ENCODE data around the gene CNIH4. TPM values are rescaled to one million over a fixed set of nuclear protein-coding genes. Genes with fewer than 3 reads are reported as not detected.

Gene CNIH4
- polyA plus RNA-seq, 2 of the 4 experiments (the other 2 are of a cell fraction), result 102 to 104 TPM

GRCh38 chr1:224312025-224312424 is 44.7 kb upstream of the CNIH4 start:
- WGBS (ENCODE audit: missing lambda C conversion rate), result 87% methylated on average over 2 of the region's 2 CpGs
- no peak overlapping the region for H3K27ac ChIP-seq
- TF ChIP-seq RARB (CRISPR knock-in tag; IDR thresholded peaks at IDR 0.05) (no peak), HOXB13 (CRISPR knock-in tag; IDR thresholded peaks at IDR 0.05; ENCODE audit: low read depth) (no peak), ZFP36 (IDR thresholded peaks at IDR 0.05; ENCODE audit: borderline replicate concordance, partially characterized antibody) (no peak), RCOR1 (IDR thresholded peaks at IDR 0.05; ENCODE audit: low read depth, low read length) (no peak), EP300 (IDR thresholded peaks at IDR 0.05) (no peak), NFE2L2 (conservative IDR thresholded peaks at IDR 0.05; ENCODE audit: low read length) (no peak), JUNB (IDR thresholded peaks at IDR 0.05) (no peak), RAD21 (conservative IDR thresholded peaks at IDR 0.05 in 1 of 2, IDR thresholded peaks at IDR 0.05 in 1 of 2) (no peak), HOXA7 (CRISPR knock-in tag; IDR thresholded peaks at IDR 0.05) (no peak), HOXB5 (CRISPR knock-in tag; IDR thresholded peaks at IDR 0.05) (no peak)
- H3K4me1 ChIP-seq, result no peaks in the 10 kb centered on the region
- ChIA-PET POLR2A (no interaction called here), CTCF (interaction anchor here (0.8 kb wide), 1 partner anchor 22 kb away, joined by 3 read pairs; no protein-coding TSS in a partner anchor)
- no peak overlapping the region for H3K4me3 ChIP-seq
- no peak for FAIRE-seq
- H3K9me3 ChIP-seq, result no peaks in the 10 kb centered on the region
- ATAC-seq, result no peak
- no peak for DNase-seq (ENCODE audit: low read depth in 1 of 2, low spot score in 1 of 2)
- no peak overlapping the region for H3K4me2 ChIP-seq

- CTCF ChIA-PET, result interaction anchor here (0.6 to 3.7 kb wide), 6 partner anchors 12 to 323 kb away, joined by 3 to 13 read pairs (median 4); no protein-coding TSS in a partner anchor
These were observed 39.2 kb upstream of the CNIH4 start for GRCh38 chr1:224317383-224318045.

GRCh38 chr1:224321706-224322105 is 35.0 kb upstream of the CNIH4 start:
- H3K9me3 ChIP-seq, result no peaks in the 10 kb centered on the region
- TF ChIP-seq TP53 (CRISPR knock-in tag; IDR thresholded peaks at IDR 0.05), result no peak
- no peak for TF ChIP-seq HEYL (CRISPR knock-in tag; IDR thresholded peaks at IDR 0.05)
- no peak for TF ChIP-seq HDAC2 (IDR thresholded peaks at IDR 0.05)
- TF ChIP-seq HOXB5 (CRISPR knock-in tag; IDR thresholded peaks at IDR 0.05), result no peak
- no peak for TF ChIP-seq ESRRA (IDR thresholded peaks at IDR 0.05; ENCODE audit: borderline replicate concordance, low read length)
- TF ChIP-seq RCOR1 (IDR thresholded peaks at IDR 0.05; ENCODE audit: low read depth, low read length), result no peak
- no peak for TF ChIP-seq TFCP2L1 (CRISPR knock-in tag; IDR thresholded peaks at IDR 0.05)
- no peak for TF ChIP-seq MAZ (IDR thresholded peaks at IDR 0.05; ENCODE audit: borderline replicate concordance, low read depth, low read length)
- TF ChIP-seq POLR2AphosphoS2 (conservative IDR thresholded peaks at IDR 0.05; ENCODE audit: low read length), result no peak
- no peak for TF ChIP-seq FOSB (CRISPR knock-in tag; IDR thresholded peaks at IDR 0.05)
- TF ChIP-seq MAFK (IDR thresholded peaks at IDR 0.05; ENCODE audit: partially characterized antibody), result no peak
- 89% methylated on average over 2 of the region's 2 CpGs for WGBS (ENCODE audit: missing lambda C conversion rate)
- H3K4me2 ChIP-seq, result no peak overlapping the region
- H3K4me3 ChIP-seq, result no peak overlapping the region
- H3K4me1 ChIP-seq, result no peaks in the 10 kb centered on the region
- CTCF ChIA-PET, result no interaction called here
- POLR2A ChIA-PET, result no interaction called here
- FAIRE-seq, result no peak
- no peak overlapping the region for H3K27ac ChIP-seq
- ATAC-seq, result no peak
- no peak for DNase-seq (ENCODE audit: low read depth in 1 of 2, low spot score in 1 of 2)

More at GRCh38 chr1:224317383-224318045, 39.2 kb upstream of the CNIH4 start:
- WGBS (ENCODE audit: missing lambda C conversion rate), result 71% methylated on average over 4 of the region's 4 CpGs
- DNase-seq (ENCODE audit: low read depth in 1 of 2, low spot score in 1 of 2) (no peak), ATAC-seq (no peak), FAIRE-seq (no peak)
- Histone ChIP-seq H3K4me2 (no peak overlapping the region), H3K27ac (no peak overlapping the region), H3K4me3 (no peak overlapping the region), H3K4me1 (no peaks in the 10 kb centered on the region), H3K9me3 (no peaks in the 10 kb centered on the region)
- TF ChIP-seq POLR2A (IDR thresholded peaks at IDR 0.05; ENCODE audit: low read length) (no peak), CEBPB (IDR thresholded peaks at IDR 0.05) (no peak), CBX8 (IDR thresholded peaks at IDR 0.05) (no peak), TP53 (CRISPR knock-in tag; IDR thresholded peaks at IDR 0.05) (no peak), ZFP36 (IDR thresholded peaks at IDR 0.05; ENCODE audit: borderline replicate concordance, partially characterized antibody) (no peak)
- POLR2A ChIA-PET, result no interaction called here

- peaks cover 9% of the 10 kb centered on the region for H3K4me1 ChIP-seq
- WGBS (ENCODE audit: missing lambda C conversion rate), result 95% methylated on average over 1 of the region's 1 CpG
- H3K4me3 ChIP-seq, result no peak overlapping the region
- no peak for DNase-seq (ENCODE audit: low read depth in 1 of 2, low spot score in 1 of 2)
- FAIRE-seq, result no peak
- H3K9me3 ChIP-seq, result no peaks in the 10 kb centered on the region
- H3K27ac ChIP-seq, result no peak overlapping the region
- H3K4me2 ChIP-seq, result no peak overlapping the region
- no peak for ATAC-seq
- ChIA-PET POLR2A (no interaction called here), CTCF (no interaction called here)
- TF ChIP-seq ZNF302 (CRISPR knock-in tag; IDR thresholded peaks at IDR 0.05) (no peak), ESRRA (IDR thresholded peaks at IDR 0.05; ENCODE audit: borderline replicate concordance, low read length) (no peak), MYC (IDR thresholded peaks at IDR 0.05; ENCODE audit: borderline replicate concordance, low read length) (no peak), REST (IDR thresholded peaks at IDR 0.05) (no peak), CTCF (IDR thresholded peaks at IDR 0.05) (no peak), CBX8 (IDR thresholded peaks at IDR 0.05) (no peak), BHLHE40 (IDR thresholded peaks at IDR 0.05; ENCODE audit: low read depth, low read length) (no peak), HEYL (CRISPR knock-in tag; IDR thresholded peaks at IDR 0.05) (no peak), MAX (IDR thresholded peaks at IDR 0.05) (no peak)
These were observed 30.7 kb upstream of the CNIH4 start for GRCh38 chr1:224325959-224326358.
